ENCODE measurements around the gene RFX1. TPM values are rescaled to one million over a fixed set of nuclear protein-coding genes. Genes with fewer than 3 reads are reported as not detected.

Gene RFX1
- total and polyA plus RNA-seq, 2 experiments from 2014 or later = 8.9 to 11.8 TPM

DNA sequence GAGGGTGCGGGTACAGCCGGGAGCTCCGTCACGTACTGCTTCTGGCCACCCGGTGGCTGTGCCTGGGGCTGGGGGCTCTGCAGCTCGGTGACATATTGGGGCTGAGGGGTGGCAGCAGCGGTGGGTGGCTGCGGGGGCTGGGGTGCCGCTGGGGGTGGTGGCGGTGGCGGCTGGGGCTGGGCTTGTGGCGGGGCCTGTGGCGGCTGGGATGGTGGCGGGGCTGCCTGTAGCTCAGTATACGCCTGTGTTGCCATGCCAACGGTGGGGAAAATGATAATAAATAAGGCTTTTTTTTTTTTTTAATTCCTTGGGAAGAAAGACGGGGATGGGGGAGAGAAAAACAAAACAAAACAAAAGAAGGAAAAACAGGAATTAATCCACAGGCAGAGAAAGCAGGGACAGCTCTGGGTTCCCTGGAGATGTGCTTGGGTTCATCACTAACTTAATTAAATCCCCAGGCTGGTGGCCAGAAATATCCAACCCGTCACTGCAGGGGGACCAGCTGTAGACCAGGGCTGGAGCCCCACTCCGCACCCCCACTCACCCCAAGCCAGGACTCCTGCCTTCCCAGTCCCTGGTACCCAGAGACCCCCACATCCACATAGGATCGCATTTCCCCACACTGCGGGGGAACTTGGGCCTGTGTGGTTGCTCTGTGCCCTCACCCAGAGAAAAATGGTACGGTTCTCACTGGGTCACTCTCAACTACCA, 12.4 kb downstream of the RFX1 start:
- Histone ChIP-seq H3K9me2 (ENCODE audit: insufficient read depth) (no peaks in the 10 kb centered on the region), H3K4me1 (ENCODE audit: insufficient read depth) (peaks cover 7% of the 10 kb centered on the region; the same call in 1 of the 2 replicates), H3K27ac (ENCODE audit: low read depth) (no peak overlapping the region), H3F3A (replicated peaks; ENCODE audit: low read depth) (0 out of 2 replicates have a peak, but pooled peaks cover 2% of the 10 kb centered on the region), H3K4me2 (no peak overlapping the region), H2AFZ (no peak overlapping the region), H3K27me3 (ENCODE audit: insufficient read depth) (no peaks in the 10 kb centered on the region), H3K36me3 (ENCODE audit: insufficient read depth) (no peaks in the 10 kb centered on the region), H3K79me2 (replicated peaks; ENCODE audit: insufficient read depth) (peaks cover 3% of the 10 kb centered on the region; the same call in 1 of the 2 replicates), H4K20me1 (replicated peaks; ENCODE audit: insufficient read depth) (no peaks in the 10 kb centered on the region), H3K4me3 (no peak overlapping the region)
- H3K9me3 Mint-ChIP-seq = peaks cover 9% of the 10 kb centered on the region; the same call in 2 of the 3 replicates
- TF ChIP-seq STAT1 (IDR thresholded peaks at IDR 0.05; ENCODE audit: unreplicated experiment) = no peak
- no peak for TF ChIP-seq JUNB (IDR thresholded peaks at IDR 0.05; ENCODE audit: unreplicated experiment)
- TF ChIP-seq, protein P1, sequence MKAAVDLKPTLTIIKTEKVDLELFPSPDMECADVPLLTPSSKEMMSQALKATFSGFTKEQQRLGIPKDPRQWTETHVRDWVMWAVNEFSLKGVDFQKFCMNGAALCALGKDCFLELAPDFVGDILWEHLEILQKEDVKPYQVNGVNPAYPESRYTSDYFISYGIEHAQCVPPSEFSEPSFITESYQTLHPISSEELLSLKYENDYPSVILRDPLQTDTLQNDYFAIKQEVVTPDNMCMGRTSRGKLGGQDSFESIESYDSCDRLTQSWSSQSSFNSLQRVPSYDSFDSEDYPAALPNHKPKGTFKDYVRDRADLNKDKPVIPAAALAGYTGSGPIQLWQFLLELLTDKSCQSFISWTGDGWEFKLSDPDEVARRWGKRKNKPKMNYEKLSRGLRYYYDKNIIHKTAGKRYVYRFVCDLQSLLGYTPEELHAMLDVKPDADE (IDR thresholded peaks at IDR 0.05) = no peak
- TF ChIP-seq EZH2phosphoT487 (IDR thresholded peaks at IDR 0.05; ENCODE audit: unreplicated experiment) = no peak
- TF ChIP-seq ZNF114 (CRISPR knock-in tag; IDR thresholded peaks at IDR 0.05) = no peak
- TF ChIP-seq EZH2 (IDR thresholded peaks at IDR 0.05; ENCODE audit: low read depth, unreplicated experiment) = no peak
- TF ChIP-seq NANOG (IDR thresholded peaks at IDR 0.05; ENCODE audit: borderline replicate concordance) = no peak
- TF ChIP-seq CREB1 (CRISPR knock-in tag; IDR thresholded peaks at IDR 0.05; ENCODE audit: low read depth) = no peak
- TF ChIP-seq, protein P2, sequence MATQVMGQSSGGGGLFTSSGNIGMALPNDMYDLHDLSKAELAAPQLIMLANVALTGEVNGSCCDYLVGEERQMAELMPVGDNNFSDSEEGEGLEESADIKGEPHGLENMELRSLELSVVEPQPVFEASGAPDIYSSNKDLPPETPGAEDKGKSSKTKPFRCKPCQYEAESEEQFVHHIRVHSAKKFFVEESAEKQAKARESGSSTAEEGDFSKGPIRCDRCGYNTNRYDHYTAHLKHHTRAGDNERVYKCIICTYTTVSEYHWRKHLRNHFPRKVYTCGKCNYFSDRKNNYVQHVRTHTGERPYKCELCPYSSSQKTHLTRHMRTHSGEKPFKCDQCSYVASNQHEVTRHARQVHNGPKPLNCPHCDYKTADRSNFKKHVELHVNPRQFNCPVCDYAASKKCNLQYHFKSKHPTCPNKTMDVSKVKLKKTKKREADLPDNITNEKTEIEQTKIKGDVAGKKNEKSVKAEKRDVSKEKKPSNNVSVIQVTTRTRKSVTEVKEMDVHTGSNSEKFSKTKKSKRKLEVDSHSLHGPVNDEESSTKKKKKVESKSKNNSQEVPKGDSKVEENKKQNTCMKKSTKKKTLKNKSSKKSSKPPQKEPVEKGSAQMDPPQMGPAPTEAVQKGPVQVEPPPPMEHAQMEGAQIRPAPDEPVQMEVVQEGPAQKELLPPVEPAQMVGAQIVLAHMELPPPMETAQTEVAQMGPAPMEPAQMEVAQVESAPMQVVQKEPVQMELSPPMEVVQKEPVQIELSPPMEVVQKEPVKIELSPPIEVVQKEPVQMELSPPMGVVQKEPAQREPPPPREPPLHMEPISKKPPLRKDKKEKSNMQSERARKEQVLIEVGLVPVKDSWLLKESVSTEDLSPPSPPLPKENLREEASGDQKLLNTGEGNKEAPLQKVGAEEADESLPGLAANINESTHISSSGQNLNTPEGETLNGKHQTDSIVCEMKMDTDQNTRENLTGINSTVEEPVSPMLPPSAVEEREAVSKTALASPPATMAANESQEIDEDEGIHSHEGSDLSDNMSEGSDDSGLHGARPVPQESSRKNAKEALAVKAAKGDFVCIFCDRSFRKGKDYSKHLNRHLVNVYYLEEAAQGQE (IDR thresholded peaks at IDR 0.05; ENCODE audit: unreplicated experiment) = no peak
- TF ChIP-seq, protein P3, sequence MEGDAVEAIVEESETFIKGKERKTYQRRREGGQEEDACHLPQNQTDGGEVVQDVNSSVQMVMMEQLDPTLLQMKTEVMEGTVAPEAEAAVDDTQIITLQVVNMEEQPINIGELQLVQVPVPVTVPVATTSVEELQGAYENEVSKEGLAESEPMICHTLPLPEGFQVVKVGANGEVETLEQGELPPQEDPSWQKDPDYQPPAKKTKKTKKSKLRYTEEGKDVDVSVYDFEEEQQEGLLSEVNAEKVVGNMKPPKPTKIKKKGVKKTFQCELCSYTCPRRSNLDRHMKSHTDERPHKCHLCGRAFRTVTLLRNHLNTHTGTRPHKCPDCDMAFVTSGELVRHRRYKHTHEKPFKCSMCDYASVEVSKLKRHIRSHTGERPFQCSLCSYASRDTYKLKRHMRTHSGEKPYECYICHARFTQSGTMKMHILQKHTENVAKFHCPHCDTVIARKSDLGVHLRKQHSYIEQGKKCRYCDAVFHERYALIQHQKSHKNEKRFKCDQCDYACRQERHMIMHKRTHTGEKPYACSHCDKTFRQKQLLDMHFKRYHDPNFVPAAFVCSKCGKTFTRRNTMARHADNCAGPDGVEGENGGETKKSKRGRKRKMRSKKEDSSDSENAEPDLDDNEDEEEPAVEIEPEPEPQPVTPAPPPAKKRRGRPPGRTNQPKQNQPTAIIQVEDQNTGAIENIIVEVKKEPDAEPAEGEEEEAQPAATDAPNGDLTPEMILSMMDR (conservative IDR thresholded peaks at IDR 0.05; ENCODE audit: low read depth in 2 of 2) = no peak
- ATAC-seq (no peak), DNase-seq (ENCODE audit: low spot score) (no peak)
- H3K4me1 Mint-ChIP-seq = peaks cover 16% of the 10 kb centered on the region
- peaks cover 11% of the 10 kb centered on the region for H3K27me3 Mint-ChIP-seq (ENCODE audit: insufficient read depth, low read depth, poor library complexity)
- peaks cover 31% of the 10 kb centered on the region for H3K36me3 Mint-ChIP-seq (ENCODE audit: low read depth)
- no peak overlapping the region for H3K4me3 Mint-ChIP-seq
- 0 out of 2 replicates have a peak overlapping the region, but pooled peaks have one; percentile 40 for H3K27ac Mint-ChIP-seq
